Loucy (cell line): ENCODE measurements around the gene MFAP1.

Source experiments
- CTCF ChIP-seq: fragments of 200-600 bp; sonication (generic); conservative IDR thresholded peaks from 2 replicates; pipeline ENCODE4 v1.5.1; 2014; ENCODE audit warnings: mild to moderate bottlenecking, antibody characterized with exemption, low read length
- EZH2phosphoT487 ChIP-seq: fragments of 200-600 bp; IDR thresholded peaks from 2 replicates; pipeline ENCODE4 v1.6.1; 2018; ENCODE audit warnings: antibody characterized with exemption, mild to moderate bottlenecking, moderate library complexity, borderline replicate concordance

- TF ChIP-seq CTCF: peak; percentile 82
- TF ChIP-seq EZH2phosphoT487: no peak
Measured at GRCh38 chr15:43872416-43873020, 48.0 kb upstream of the MFAP1 start.
